ENCODE measurements around the gene TMCO4. TPM values are rescaled to one million over a fixed set of nuclear protein-coding genes. Genes with fewer than 3 reads are reported as not detected.

The TMCO4 gene
- total RNA-seq, 1 experiment from 2014 or later, result 13.2 TPM

DNA sequence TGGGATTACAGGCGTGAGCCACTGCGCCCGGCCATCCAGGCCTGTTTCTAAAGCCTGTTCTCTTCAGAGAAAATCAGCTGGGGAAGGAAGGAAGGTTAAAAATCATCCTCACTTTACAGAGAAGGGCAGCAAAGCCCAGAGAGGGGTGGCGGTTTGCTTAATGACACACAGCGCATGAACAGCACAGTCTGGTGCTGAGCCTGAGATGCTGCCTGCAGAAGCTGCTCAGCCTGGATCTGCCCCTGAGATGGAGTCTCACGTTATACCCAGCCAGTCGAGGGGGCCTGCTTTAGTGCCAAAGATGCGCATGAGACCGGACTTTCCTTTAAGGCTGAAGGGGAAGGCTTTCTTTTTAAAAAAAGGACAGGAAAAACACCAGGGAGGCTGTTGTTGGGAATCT lies 113.7 kb downstream of the TMCO4 start:
- no peak for DNase-seq (ENCODE audit: low read depth)

DNA sequence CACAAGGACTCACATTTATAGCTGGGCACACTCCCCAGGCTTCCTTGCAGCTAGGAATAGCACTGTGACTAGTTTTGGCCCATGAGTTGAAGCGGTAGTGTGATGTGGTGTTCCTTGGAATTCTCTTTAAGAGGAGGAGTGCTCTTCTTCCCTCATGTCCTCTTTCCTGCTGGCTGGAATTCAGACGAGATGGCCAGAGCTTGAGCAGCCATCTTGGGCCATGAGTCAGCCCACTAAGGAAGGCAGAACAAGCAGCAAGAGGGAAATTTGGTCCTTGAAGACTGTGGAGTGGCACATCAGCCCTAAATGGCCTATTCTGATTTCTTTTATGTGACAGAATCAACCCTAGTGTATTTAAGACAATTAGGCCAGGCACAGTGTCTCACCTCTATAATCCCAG lies 115.0 kb downstream of the TMCO4 start:
- no peak for DNase-seq (ENCODE audit: low read depth)

DNA sequence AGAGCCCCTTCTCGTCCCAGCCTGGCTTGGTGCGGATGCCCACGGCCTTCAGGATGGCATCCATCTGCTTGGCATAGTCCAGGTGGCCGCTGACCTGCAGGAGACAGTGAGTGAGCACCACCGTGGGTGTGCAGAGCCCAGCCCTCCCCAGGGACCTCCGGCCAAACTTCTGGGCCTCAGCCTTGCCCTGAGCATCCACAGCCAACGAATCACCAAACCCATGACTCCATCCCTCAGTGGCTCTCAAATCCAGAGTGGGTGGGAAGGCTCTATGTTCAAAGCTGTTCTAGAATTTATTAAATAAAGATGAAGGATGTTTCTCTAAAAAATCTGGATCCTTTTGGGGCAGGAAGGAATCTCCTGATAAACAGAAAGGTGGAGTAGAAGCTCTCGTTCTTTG lies 116.4 kb downstream of the TMCO4 start:
- DNase-seq (ENCODE audit: low read depth), result no peak

DNA sequence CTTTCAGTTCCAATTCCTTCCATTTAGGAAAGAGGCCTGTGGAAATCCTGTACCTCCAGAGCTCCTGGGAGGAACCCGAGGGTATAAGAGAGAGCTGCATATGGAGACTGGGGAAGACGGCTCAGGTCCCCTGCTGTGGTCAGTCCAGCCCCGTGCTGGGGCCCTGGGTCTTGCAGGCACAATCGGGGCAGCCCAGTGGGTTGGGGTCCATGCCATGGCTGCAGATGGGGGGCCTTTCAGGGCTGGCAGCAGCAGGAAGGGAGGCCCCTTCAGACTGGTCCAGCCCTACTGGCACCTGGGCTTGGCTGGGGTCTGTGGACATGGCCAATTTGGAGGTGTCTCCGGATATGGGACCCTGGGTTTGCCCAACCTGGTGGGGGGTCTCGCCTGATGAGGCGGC lies 116.8 kb downstream of the TMCO4 start:
- no peak for DNase-seq (ENCODE audit: low read depth)

DNA sequence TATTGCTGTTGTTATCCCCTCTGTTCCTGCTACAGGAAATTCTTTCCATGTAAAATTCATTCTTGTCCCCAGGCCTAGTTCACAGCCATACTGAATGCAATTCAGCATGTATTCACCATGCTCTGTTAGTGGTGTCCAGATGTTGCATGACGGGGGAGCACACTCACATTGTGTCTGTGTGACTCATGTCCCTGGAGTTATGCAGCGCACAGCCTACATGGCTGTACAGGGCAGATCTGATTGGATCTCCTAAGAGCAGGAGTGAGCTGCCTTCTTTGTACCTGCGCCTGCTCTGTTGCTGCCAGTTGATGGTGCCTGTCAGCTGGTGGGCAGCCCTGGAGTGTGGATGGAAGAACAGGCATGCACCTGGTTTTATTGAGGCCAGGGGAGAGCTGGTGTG lies 117.5 kb downstream of the TMCO4 start:
- DNase-seq (ENCODE audit: low read depth), result peak; percentile 88

DNA sequence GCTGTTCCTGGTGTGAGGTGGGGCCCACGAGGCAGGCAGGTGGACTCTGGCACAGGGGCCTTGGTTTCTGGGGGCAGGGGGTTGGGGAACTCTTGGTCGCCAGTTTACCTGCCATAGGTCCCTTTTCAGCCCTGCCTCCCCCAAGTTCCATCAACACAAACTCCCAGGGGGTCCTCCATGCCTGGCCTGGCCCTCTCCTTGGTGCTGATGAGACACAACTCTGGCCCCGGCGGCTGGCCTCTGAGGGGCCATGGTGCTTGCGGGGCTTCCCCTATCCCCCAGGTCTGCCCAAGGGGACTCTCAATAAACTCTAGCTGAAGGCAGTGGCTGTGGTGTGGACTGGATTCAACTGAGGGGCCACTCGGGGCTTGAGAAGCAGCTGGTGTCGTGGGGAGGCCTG lies 119.1 kb downstream of the TMCO4 start:
- no peak for DNase-seq (ENCODE audit: low read depth)

DNA sequence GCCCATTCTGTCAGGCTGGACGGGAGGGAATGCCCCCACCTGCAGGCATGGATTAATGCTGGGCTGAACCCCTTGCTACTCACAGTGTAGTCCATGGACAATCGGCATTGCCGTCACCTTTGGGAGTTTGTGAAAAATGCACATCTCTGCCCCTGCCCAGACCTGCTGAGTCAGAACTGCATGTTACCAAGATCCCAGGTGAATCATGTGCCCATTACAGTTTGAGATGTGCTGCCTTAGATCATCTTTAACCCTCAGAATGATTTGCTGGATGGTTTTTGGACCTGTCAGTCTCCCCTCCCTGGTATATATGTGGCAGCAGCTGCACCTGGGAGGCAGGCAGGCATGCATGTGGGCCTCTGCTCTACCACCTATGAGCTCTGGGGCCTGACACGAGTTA lies 120.0 kb downstream of the TMCO4 start:
- DNase-seq (ENCODE audit: low read depth), result no peak

DNA sequence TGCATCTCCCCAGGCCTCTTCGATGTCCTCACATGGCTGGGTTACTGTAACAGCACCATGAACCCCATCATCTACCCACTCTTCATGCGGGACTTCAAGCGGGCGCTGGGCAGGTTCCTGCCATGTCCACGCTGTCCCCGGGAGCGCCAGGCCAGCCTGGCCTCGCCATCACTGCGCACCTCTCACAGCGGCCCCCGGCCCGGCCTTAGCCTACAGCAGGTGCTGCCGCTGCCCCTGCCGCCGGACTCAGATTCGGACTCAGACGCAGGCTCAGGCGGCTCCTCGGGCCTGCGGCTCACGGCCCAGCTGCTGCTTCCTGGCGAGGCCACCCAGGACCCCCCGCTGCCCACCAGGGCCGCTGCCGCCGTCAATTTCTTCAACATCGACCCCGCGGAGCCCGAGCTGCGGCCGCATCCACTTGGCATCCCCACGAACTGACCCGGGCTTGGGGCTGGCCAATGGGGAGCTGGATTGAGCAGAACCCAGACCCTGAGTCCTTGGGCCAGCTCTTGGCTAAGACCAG lies 120.7 kb downstream of the TMCO4 start:
- no peak for DNase-seq (ENCODE audit: low read depth)

DNA sequence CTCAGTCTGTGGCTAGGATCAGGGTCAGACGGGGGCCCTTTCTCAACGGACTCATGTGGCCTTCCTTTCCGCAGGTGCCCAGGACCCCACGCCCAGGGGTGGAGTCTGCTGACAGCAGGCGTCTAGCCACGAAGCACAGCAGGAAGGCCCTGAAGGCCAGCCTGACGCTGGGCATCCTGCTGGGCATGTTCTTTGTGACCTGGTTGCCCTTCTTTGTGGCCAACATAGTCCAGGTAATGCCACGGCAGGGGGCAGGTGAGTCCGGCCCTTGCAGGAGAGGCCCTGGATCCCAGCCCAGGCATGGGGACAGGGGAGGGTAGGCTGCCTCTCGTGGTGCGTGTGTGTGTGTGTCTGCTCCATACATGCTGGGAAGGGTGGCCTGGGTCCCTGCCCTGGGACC lies 121.2 kb downstream of the TMCO4 start:
- no peak for DNase-seq (ENCODE audit: low read depth)

DNA sequence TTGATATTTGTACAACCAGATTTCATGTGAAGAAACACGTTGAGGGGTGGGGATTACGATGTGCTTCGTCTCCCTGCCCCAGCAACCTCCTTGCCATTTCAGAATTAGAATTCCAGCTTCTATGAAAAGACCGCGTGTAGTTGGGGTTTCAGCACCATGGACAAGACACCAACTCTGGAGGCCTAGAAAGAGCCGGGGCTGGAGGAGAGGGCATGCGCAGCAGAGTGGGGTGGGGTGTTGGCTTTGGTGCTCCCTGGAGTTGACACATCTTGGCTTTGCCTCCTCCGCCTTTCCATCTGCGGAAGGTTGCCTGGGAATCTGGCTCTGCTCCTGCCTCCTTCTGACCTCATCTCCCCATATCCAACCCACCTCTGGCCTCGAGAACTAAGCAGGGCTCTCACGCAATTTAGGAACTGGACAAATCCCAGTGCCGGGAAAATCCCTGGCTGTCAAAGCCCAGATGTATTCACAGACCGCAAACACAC lies 123.2 kb downstream of the TMCO4 start:
- peak; percentile 94 for DNase-seq (ENCODE audit: low read depth)

DNA sequence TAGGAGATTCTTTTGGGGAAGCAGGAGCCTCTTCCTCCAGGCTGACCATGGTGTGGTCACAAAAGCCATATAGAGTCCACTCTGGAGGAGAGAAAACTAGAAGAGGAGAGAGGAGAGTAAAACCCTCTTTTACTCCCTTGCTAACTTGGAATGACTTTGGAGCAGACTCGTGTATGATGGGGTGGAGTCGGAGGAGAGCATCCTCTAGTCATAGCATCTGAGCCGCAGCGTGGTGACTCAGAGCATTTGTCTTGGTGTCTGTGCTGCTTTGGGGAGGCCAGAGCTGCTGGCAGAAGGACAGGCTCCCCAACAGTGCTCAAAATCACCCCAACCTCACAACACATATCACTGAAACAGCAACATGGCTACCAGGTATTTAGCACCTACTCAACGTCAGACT lies 123.9 kb downstream of the TMCO4 start:
- DNase-seq (ENCODE audit: low read depth), result no peak

DNA sequence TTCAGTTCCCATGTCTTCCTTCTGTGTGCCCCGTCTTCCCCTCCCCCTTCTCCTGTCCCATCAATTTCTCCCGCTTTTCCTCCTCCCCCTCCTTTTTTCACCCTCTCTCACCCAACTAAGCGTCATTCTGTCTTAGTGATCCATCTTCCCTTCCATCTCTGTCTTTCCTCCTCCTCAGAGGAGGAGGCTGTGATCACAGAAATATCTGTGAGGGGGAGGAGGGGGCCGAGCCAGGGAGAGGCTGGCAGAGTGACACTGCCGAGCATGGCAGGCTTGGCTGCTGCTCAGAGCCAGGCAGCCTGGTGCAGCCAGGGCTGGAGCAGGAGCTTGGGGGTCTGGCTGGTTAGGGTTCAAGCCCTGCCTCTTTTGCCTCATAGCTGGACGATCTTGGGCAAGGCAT lies 127.5 kb downstream of the TMCO4 start:
- no peak for DNase-seq (ENCODE audit: low read depth)

DNA sequence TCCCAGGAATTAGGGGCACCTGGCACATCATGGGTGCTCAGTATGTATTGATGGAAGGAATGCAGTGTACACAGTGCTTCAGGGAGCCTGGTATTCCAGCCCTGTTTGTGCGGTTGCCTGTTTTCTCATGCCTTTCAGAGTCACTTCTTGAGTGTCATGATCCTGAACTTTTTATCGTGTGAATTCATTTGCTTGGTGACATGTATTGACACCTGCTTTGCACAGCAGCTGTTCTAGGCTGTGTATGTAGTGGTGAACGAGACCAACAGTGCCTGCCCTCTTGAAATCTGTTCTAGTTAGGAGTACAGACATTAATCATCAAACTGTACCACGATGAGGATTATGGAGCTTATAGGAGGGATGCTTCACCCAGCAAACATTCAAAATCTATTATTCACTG lies 128.9 kb downstream of the TMCO4 start:
- no peak for DNase-seq (ENCODE audit: low read depth)

DNA sequence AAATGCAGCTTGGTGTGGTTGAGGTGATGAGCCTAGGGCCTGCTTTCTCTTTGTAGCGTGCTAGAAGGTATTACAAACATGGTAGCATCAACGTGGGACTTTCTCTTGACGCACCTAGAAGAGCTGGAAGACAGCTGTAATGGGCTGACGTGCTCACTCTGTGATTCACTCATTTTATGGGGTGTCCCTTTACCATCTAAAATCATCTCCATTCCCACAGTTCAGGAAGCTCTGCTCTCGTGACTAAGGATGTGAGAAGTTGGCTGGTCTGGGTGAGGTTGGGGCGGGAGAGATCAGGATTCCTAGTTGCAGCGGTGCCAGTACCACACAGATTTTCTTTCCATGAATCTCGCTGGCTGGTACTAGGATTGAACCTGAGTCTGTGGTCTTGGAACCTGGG lies 130.8 kb downstream of the TMCO4 start:
- DNase-seq (ENCODE audit: low read depth), result peak; percentile 49

DNA sequence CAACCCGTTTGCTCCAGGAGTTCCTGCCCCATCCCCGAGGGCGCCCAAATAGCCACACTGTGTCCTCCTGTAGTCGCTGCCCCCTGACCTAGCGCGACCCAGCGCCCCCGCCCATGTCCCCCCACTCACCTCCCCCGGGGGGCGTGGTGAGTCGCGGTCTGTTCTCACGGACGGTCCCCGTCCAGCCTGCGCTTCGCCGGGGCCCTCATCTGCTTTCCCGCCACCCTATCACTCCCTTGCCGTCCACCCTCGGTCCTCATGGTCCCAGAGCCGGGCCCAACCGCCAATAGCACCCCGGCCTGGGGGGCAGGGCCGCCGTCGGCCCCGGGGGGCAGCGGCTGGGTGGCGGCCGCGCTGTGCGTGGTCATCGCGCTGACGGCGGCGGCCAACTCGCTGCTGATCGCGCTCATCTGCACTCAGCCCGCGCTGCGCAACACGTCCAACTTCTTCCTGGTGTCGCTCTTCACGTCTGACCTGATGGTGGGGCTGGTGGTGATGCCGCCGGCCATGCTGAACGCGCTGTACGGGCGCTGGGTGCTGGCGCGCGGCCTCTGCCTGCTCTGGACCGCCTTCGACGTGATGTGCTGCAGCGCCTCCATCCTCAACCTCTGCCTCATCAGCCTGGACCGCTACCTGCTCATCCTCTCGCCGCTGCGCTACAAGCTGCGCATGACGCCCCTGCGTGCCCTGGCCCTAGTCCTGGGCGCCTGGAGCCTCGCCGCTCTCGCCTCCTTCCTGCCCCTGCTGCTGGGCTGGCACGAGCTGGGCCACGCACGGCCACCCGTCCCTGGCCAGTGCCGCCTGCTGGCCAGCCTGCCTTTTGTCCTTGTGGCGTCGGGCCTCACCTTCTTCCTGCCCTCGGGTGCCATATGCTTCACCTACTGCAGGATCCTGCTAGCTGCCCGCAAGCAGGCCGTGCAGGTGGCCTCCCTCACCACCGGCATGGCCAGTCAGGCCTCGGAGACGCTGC lies 133.9 kb downstream of the TMCO4 start:
- DNase-seq (ENCODE audit: low read depth), result no peak

DNA sequence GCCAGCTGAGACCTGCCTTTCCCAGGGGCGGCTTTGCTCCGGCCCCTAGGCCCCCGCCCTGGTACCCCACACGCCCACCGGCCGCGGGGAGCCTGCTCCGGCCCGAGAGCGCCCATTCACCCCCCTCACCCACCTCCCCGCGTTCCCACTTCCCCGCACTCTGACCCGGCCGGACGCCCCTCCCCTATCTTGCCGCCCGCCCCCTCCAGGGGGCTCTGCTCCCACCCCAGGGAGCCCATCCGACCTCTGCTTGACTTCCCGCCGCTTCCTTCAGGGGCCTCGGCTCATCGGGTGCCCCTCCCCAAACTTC lies 134.6 kb downstream of the TMCO4 start:
- DNase-seq (ENCODE audit: low read depth), result no peak

DNA sequence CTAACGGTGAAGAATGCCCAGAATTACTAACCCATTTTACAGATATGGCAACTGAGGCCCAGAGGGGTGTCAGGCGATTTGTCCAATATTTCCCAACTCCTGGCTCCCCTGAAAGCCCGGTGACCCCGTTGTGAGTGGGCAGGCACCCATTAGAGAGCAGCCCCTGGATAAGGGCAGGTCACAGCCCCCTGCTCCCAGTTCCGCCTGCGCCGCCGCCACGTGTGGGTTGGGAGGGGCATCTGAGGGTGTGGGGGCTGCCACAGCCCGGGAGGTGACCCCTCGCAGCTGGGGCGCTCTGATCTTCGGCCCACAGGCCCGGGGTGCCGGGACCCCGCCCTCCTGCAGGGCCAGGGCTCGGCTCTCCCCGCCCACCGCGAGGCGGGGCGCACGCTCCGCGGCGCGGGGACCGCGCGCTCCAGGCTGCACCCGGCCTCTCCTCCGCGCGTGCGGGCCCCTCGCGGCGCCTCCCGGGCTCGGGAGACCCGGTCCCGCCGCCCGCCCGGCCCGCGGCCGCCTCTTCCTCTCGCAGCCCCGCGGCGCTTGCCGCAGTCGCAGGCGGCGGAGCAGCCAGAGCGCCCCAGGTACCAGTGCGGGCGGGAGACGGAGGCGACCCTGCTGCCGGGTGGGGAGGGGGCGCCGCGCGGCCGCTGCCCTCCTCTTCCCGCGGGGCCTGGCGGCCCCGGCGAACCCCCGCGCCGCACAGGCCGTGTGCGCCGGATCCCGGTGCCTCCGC lies 135.1 kb downstream of the TMCO4 start, which contains the start of gene HTR6:
Gene HTR6 (plus strand): TSS at position 423 of the 733 bp plus-strand sequence. CDS start 879 bp downstream, outside the sequence.
- no peak for DNase-seq (ENCODE audit: low read depth)

DNA sequence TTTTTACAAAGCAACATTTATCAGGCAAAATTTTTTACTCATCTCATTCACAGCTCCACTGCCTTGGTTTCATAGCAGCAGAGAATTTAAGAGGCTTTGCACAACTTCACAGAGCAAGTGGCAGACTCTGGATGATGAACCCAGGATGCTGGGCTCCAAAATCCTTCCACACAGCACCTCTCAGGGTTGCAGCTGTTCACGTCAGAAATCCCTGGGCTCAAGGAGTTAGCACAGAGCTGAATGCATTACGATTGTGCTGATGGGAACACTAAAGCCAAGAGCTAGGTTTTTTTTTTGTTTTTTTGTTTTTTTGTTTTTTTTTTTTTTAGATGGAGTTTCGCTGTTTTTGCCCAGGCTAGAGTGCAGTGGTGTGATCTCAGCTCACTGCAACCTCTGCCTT lies 137.4 kb downstream of the TMCO4 start:
- no peak for DNase-seq (ENCODE audit: low read depth)

DNA sequence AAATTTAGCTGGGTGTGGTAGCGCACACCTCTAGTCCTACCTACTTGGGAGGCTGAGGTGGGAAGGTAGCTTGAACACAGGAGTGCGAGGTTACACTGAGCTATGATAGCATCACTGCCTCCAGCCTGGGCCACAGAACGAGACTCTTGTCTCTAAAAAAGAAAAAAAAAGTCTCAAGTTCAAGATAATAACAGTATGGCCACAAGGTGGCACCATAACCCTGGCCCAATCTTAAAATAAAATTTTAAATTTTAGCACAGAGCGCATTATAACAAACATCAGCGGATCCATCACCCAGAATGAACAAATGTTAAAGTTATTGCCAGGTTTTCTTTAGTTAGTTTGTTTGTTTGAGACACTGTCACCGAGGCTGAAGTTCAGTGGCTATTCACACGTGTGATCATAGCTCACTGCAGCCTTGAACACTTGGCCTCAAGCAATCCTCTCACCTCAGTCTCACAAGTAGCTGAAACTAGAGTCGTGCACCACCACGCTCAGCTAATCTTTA lies 137.9 kb downstream of the TMCO4 start:
- DNase-seq (ENCODE audit: low read depth), result peak; percentile 52

DNA sequence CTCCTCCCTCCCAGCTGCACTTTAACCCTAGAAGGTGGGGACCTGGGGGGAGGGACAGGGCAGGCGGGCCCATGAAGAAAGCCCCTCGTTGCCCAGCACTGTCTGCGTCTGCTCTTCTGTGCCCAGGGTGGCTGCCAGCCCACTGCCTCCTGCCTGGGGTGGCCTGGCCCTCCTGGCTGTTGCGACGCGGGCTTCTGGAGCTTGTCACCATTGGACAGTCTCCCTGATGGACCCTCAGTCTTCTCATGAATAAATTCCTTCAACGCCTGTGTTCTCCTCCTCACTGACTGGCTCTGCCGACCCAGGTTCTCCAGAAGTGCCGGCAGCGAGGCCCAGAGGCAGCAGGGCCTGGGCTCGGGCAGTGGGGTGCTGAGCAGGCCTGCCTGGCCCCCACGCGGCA lies 141.5 kb downstream of the TMCO4 start:
- DNase-seq (ENCODE audit: low read depth), result no peak

DNA sequence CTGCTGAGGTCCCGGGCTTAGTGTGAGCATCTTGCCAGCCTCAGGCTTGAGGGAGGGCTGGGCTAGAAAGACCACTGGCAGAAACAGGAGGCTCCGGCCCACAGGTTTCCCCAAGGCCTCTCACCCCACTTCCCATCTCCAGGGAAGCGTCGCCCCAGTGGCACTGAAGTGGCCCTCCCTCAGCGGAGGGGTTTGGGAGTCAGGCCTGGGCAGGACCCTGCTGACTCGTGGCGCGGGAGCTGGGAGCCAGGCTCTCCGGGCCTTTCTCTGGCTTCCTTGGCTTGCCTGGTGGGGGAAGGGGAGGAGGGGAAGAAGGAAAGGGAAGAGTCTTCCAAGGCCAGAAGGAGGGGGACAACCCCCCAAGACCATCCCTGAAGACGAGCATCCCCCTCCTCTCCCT lies 142.2 kb downstream of the TMCO4 start:
- no peak for DNase-seq (ENCODE audit: low read depth)

DNA sequence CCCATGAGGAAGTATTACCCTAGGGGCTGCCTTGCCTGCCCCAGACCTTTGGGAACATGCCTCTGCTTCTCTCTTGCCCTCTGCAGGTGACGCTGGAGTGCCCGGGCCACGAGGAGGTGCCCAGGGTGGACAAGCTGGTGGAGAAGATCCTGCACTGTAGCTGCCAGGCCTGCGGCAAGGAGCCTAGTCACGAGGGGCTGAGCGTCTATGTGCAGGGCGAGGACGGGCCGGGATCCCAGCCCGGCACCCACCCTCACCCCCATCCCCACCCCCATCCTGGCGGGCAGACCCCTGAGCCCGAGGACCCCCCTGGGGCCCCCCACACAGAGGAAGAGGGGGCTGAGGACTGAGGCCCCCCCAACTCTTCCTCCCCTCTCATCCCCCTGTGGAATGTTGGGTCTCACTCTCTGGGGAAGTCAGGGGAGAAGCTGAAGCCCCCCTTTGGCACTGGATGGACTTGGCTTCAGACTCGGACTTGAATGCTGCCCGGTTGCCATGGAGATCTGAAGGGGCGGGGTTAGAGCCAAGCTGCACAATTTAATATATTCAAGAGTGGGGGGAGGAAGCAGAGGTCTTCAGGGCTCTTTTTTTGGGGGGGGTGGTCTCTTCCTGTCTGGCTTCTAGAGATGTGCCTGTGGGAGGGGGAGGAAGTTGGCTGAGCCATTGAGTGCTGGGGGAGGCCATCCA lies 142.8 kb downstream of the TMCO4 start:
- DNase-seq (ENCODE audit: low read depth), result no peak

Data from RPMI7951 (cell line).